H1 (cell line): ENCODE measurements around the gene ARHGAP26. TPM values are rescaled to one million over a fixed set of nuclear protein-coding genes. Genes with fewer than 3 reads are reported as not detected.

Experiments used
- CTCF ChIA-PET: fragments of 300-600 bp; sonication (Branson Sonifier 250); formaldehyde crosslinking; loops from one replicate; lab custom pipeline; 2021; ENCODE audit not compliant: partially characterized antibody; lab: Charles Lee
- POLR2A ChIA-PET: fragments of 300-600 bp; sonication (Branson Sonifier 250); formaldehyde crosslinking; loops from one replicate; lab custom pipeline; 2021; ENCODE audit warnings: inconsistent platforms; ENCODE audit not compliant: partially characterized antibody; lab: Charles Lee
- DNase-seq, 2 experiments: peaks; one replicate each; pipeline versions ENCODE4 v3.0.0 to v3.0.0-alpha.2; 2010 to 2022; ENCODE audit warnings: low spot score in 2 of 2, low read depth in 1 of 2, mixed read lengths in 1 of 2
- FAIRE-seq: peaks from 2 replicates; lab custom pipeline; 2011; peaks lifted over from hg19 to GRCh38; lab: Jason Lieb, UNC
- H2AFZ ChIP-seq: 2 replicates; pipeline ENCODE4 v1.8.1; 2012; ENCODE audit warnings: low read length, inconsistent platforms
- H2AK5ac ChIP-seq: 2 replicates; pipeline ENCODE4 v1.6.1; 2013; ENCODE audit warnings: low read depth, low read length
- H2BK120ac ChIP-seq: replicated peaks from 2 replicates; pipeline ENCODE3; 2013; ENCODE audit warnings: low read depth, low read length, inconsistent platforms
- H2BK12ac ChIP-seq: 2 replicates; pipeline ENCODE4 v1.6.1; 2013; ENCODE audit warnings: low read depth, low read length
- H2BK15ac ChIP-seq: 2 replicates; pipeline ENCODE4 v1.6.1; 2013; ENCODE audit warnings: low read length
- H2BK20ac ChIP-seq: 2 replicates; pipeline ENCODE4 v1.6.1; 2013; ENCODE audit warnings: low read length
- H2BK5ac ChIP-seq: 2 replicates; pipeline ENCODE4 v1.6.1; 2013; ENCODE audit warnings: low read depth, low read length
- H3K14ac ChIP-seq: 2 replicates; pipeline ENCODE4 v1.6.1; 2013; ENCODE audit warnings: inconsistent platforms; ENCODE audit not compliant: insufficient read length
- H3K18ac ChIP-seq: 2 replicates; pipeline ENCODE4 v1.6.1; 2013; ENCODE audit warnings: low read length; ENCODE audit errors: extremely low read depth
- H3K23ac ChIP-seq: 2 replicates; pipeline ENCODE4 v1.6.1; 2013; ENCODE audit warnings: inconsistent platforms; ENCODE audit not compliant: insufficient read length
- H3K23me2 ChIP-seq: 2 replicates; pipeline ENCODE4 v1.6.1; 2013; ENCODE audit warnings: low read depth, low read length
- H3K27ac ChIP-seq: 2 replicates; pipeline ENCODE4 v1.6.1; 2011; ENCODE audit warnings: low read depth, low read length, inconsistent platforms
- H3K27me3 ChIP-seq, 4 experiments: replicated peaks in 1 of 4; 1 replicate in 1 of 4; 2 replicates in 3 of 4; pipeline versions ENCODE4 v1.6.1 to v1.8.1; 2011 to 2013; ENCODE audit warnings: low read length in 3 of 4, mild to moderate bottlenecking in 3 of 4, inconsistent platforms in 2 of 4, mixed read lengths in 2 of 4, moderate library complexity in 1 of 4; ENCODE audit not compliant: control insufficient read depth in 3 of 4, insufficient read depth in 3 of 4; ENCODE audit errors: extremely low read depth in 1 of 4
- H3K36me3 ChIP-seq, 4 experiments: 2 replicates each; pipeline versions ENCODE4 v1.6.1 to v1.8.1; 2011 to 2013; ENCODE audit warnings: mild to moderate bottlenecking in 4 of 4, low read length in 3 of 4, moderate library complexity in 2 of 4, control low read depth in 1 of 4, inconsistent platforms in 1 of 4; ENCODE audit not compliant: insufficient read depth in 4 of 4, control insufficient read depth in 2 of 4
- H3K4ac ChIP-seq: replicated peaks from 2 replicates; pipeline ENCODE3; 2013; ENCODE audit warnings: low read length, low read depth, mixed read lengths, inconsistent platforms; ENCODE audit not compliant: insufficient read length
- H3K4me1 ChIP-seq, 4 experiments: replicated peaks in 1 of 4; 1 replicate in 1 of 4; 2 replicates in 3 of 4; pipeline versions ENCODE4 v1.6.1 to v1.8.1; 2011 to 2013; ENCODE audit warnings: low read length in 3 of 4, inconsistent platforms in 2 of 4, mixed read lengths in 1 of 4; ENCODE audit not compliant: insufficient read depth in 4 of 4, control insufficient read depth in 3 of 4
- H3K4me2 ChIP-seq, 2 experiments: 2 replicates each; pipeline versions ENCODE4 v1.6.1 to v1.8.1; 2011 to 2013; ENCODE audit warnings: low read depth in 2 of 2, low read length in 2 of 2, control low read depth in 1 of 2, inconsistent platforms in 1 of 2, mild to moderate bottlenecking in 1 of 2; ENCODE audit not compliant: insufficient read depth in 1 of 2
- H3K4me3 ChIP-seq, 4 experiments: fragments of 200-600, 300-600 bp in 1 of 4; sonication (generic), shearing (Covaris generic), sonication (Bioruptor Twin) in 1 of 4; 2 replicates each; pipeline versions ENCODE4 v1.5.1 to v1.8.1; 2011 to 2016; ENCODE audit warnings: low read length in 4 of 4, low read depth in 3 of 4, control low read depth in 2 of 4, inconsistent platforms in 2 of 4, mild to moderate bottlenecking in 2 of 4, mixed read lengths in 1 of 4, moderate library complexity in 1 of 4; ENCODE audit not compliant: insufficient read depth in 2 of 4; ENCODE audit errors: extremely low read depth in 1 of 4
- H3K56ac ChIP-seq: replicated peaks from 2 replicates; pipeline ENCODE3; 2013; ENCODE audit warnings: low read depth, mild to moderate bottlenecking, mixed read lengths, low read length, inconsistent platforms; ENCODE audit not compliant: insufficient read length
- H3K79me1 ChIP-seq: 2 replicates; pipeline ENCODE4 v1.6.1; 2013; ENCODE audit warnings: low read depth, low read length, control low read depth
- H3K79me2 ChIP-seq, 2 experiments: 2 replicates each; pipeline versions ENCODE4 v1.6.1 to v1.8.1; 2012 to 2013; ENCODE audit warnings: low read length in 2 of 2, mild to moderate bottlenecking in 2 of 2, inconsistent platforms in 1 of 2; ENCODE audit not compliant: insufficient read depth in 2 of 2, control insufficient read depth in 1 of 2
- H3K9ac ChIP-seq, 4 experiments: replicated peaks in 1 of 4; 1 replicate in 1 of 4; 2 replicates in 3 of 4; pipeline versions ENCODE4 v1.6.1 to v1.8.1; 2011 to 2013; ENCODE audit warnings: low read depth in 3 of 4, low read length in 3 of 4, control low read depth in 2 of 4, mild to moderate bottlenecking in 2 of 4, moderate library complexity in 2 of 4, inconsistent platforms in 1 of 4; ENCODE audit errors: extremely low read depth in 1 of 4
- H3K9me3 ChIP-seq, 2 experiments: 2 replicates each; pipeline versions ENCODE4 v1.6.1 to v1.8.1; 2012 to 2013; ENCODE audit warnings: mild to moderate bottlenecking in 2 of 2, moderate library complexity in 2 of 2, control low read depth in 1 of 2, inconsistent platforms in 1 of 2, low read depth in 1 of 2, low read length in 1 of 2, mixed read lengths in 1 of 2; ENCODE audit not compliant: insufficient read depth in 2 of 2
- H4K20me1 ChIP-seq, 2 experiments: replicated peaks in 1 of 2; 2 replicates each; pipeline versions ENCODE3 to v1.8.1; 2011 to 2013; ENCODE audit warnings: inconsistent platforms in 2 of 2, low read length in 2 of 2, mild to moderate bottlenecking in 1 of 2; ENCODE audit not compliant: insufficient read depth in 2 of 2, control insufficient read depth in 1 of 2
- H4K5ac ChIP-seq: 2 replicates; pipeline ENCODE4 v1.6.1; 2013; ENCODE audit warnings: low read length, low read depth, mixed read lengths, inconsistent platforms; ENCODE audit not compliant: insufficient read length
- H4K8ac ChIP-seq: 2 replicates; pipeline ENCODE4 v1.8.0; 2013; ENCODE audit warnings: mild to moderate bottlenecking, moderate library complexity, low read length, inconsistent platforms; ENCODE audit not compliant: insufficient read depth; ENCODE audit errors: extremely low read depth
- H4K91ac ChIP-seq: replicated peaks from 2 replicates; pipeline ENCODE3; 2013; ENCODE audit warnings: low read length, mixed read lengths, inconsistent platforms; ENCODE audit not compliant: insufficient read length
- ASH2L ChIP-seq: fragments of 200-600, 300-600 bp; sonication (generic); IDR thresholded peaks from one replicate; pipeline ENCODE4 v1.7.1; 2017; ENCODE audit warnings: low read length
- BRCA1 ChIP-seq: IDR thresholded peaks from 2 replicates; pipeline ENCODE4 v1.6.1; 2012; ENCODE audit warnings: low read depth, low read length, improper control_type of control experiment
- CHD1 ChIP-seq: IDR thresholded peaks from 2 replicates; pipeline ENCODE4 v1.6.1; 2012; ENCODE audit warnings: low read depth, low read length, improper control_type of control experiment
- CHD2 ChIP-seq: IDR thresholded peaks from 2 replicates; pipeline ENCODE4 v1.6.1; 2012; ENCODE audit warnings: low read length, improper control_type of control experiment
- KDM1A ChIP-seq: fragments of 200-600, 300-600 bp; sonication (generic); IDR thresholded peaks from 2 replicates; pipeline ENCODE4 v1.7.1; 2016; ENCODE audit warnings: mild to moderate bottlenecking, low read length, borderline replicate concordance
- SAP30 ChIP-seq: fragments of 300-600 bp; sonication (generic); IDR thresholded peaks from 2 replicates; pipeline ENCODE4 v1.7.1; 2012; ENCODE audit warnings: low read length, moderate library complexity, mild to moderate bottlenecking, inconsistent platforms; ENCODE audit not compliant: insufficient read depth, insufficient replicate concordance
- SP4 ChIP-seq: IDR thresholded peaks from 2 replicates; pipeline ENCODE4 v1.6.1; 2012; ENCODE audit warnings: low read length, inconsistent platforms
- TAF1 ChIP-seq: IDR thresholded peaks from 2 replicates; pipeline ENCODE4 v1.6.1; 2011; ENCODE audit warnings: mild to moderate bottlenecking, low read depth, low read length
- USF2 ChIP-seq: IDR thresholded peaks from 2 replicates; pipeline ENCODE4 v1.6.1; 2011; ENCODE audit warnings: low read length, improper control_type of control experiment
- WGBS, 2 experiments: shearing (Covaris generic) in 1 of 2; methylation state at CpG; one replicate each; pipeline versions ENCODE4 v1.1.6 to v1.1.7; 2013 to 2015; ENCODE audit warnings: low lambda C conversion rate in 2 of 2, mixed read lengths in 2 of 2, inconsistent platforms in 1 of 2, low coverage in 1 of 2, missing lambda C conversion rate in 1 of 2; ENCODE audit not compliant: insufficient replicate concordance in 2 of 2, insufficient coverage in 1 of 2, insufficient read length in 1 of 2; ENCODE audit errors: extremely low coverage in 1 of 2, missing lambda C conversion rate in 1 of 2; 5-methylcytosine and 5-hydroxymethylcytosine counted together
- polyA plus RNA-seq, 7 experiments: library from polyadenylated mRNA; depleted of rRNA in 3 of 7; stranded (reverse) in 5 of 7; unstranded in 2 of 7; fragments of >200 nt in 5 of 7; fragments of 200-250 nt in 2 of 7; gene quantifications; 1 replicate in 5 of 7; 2 replicates in 1 of 7; 4 replicates in 1 of 7; pipeline versions ENCODE4 v1.2.1 to v1.2.3, GENCODE V29; 2011 to 2013; ENCODE audit warnings: missing spikeins in 2 of 7, mixed read lengths in 2 of 7
- total RNA-seq: library from RNA; stranded (reverse); fragmentation: NEBNext Ultra II Directional; extraction: Animal tissue kit (Norgen Biotek cat#: 25700); gene quantifications from 2 replicates; pipeline ENCODE4 v1.2.1, GENCODE V29; 2021

ARHGAP26 gene
- total and polyA plus RNA-seq, 2 of the 8 experiments (the other 6 are each of a cell fraction or from before 2014, with no cell fraction given): 7.1 to 24.8 TPM

- Histone ChIP-seq H2BK12ac (no peak overlapping the region), H3K14ac (no peak overlapping the region), H3K79me1 (no peaks in the 10 kb centered on the region), H2BK20ac (no peak overlapping the region), H3K4me3 (no peak overlapping the region), H2AFZ (no peak overlapping the region), H2AK5ac (no peak overlapping the region), H3K23ac (no peak overlapping the region), H3K27me3 (no peaks in the 10 kb centered on the region), H3K36me3 (no peaks in the 10 kb centered on the region), H3K4me2 (no peak overlapping the region), H3K4me1 (peaks cover 0 to 5% (median 0%) of the 10 kb centered on the region in 4 experiments; a peak in 1 of 7 replicates), H3K4ac (no peak overlapping the region), H4K5ac (no peak overlapping the region), H2BK120ac (no peak overlapping the region), H3K27ac (no peak overlapping the region), H2BK5ac (no peak overlapping the region), H3K9ac (no peak overlapping the region), H4K8ac (no peak overlapping the region), H4K91ac (no peak overlapping the region), H3K23me2 (no peaks in the 10 kb centered on the region), H2BK15ac (no peak overlapping the region), H3K9me3 (no peaks in the 10 kb centered on the region), H3K79me2 (no peaks in the 10 kb centered on the region), H3K56ac (no peak overlapping the region), H4K20me1 (no peaks in the 10 kb centered on the region), H3K18ac (no peak overlapping the region)
- DNase-seq (no peak), FAIRE-seq (no peak)
- CTCF ChIA-PET: no interaction called here
- WGBS, 2 experiments: 88% methylated on average over 2 of the region's 2 CpGs; no CpG with 5 or more reads in 1 of the 2 experiments
- TF ChIP-seq TAF1: no peak
- no peak for TF ChIP-seq USF2
- no peak for TF ChIP-seq KDM1A
- no peak for TF ChIP-seq SP4
- no peak for TF ChIP-seq CHD1
- no peak for TF ChIP-seq SAP30
- no peak for TF ChIP-seq BRCA1
- no peak for TF ChIP-seq ASH2L
- TF ChIP-seq CHD2: no peak
- POLR2A ChIA-PET: no interaction called here
These were observed 466.5 kb downstream of the ARHGAP26 start for GRCh38 chr5:143236682-143237081.
